Peyer's patch (tissue), 4 donors: Measurements from ENCODE around the gene ISCA2. TPM values are rescaled to one million over a fixed set of nuclear protein-coding genes. Genes with fewer than 3 reads are reported as not detected.

Experiments used
- DNase-seq, 3 donors: peaks; one replicate each; pipeline ENCODE4 v3.0.0-alpha.2; 2017 to 2019
- H3K27ac ChIP-seq, 4 donors: fragments of 200-600 bp; sonication (generic); one replicate each; pipeline ENCODE4 v1.5.1; 2016 to 2019
- H3K27me3 ChIP-seq, 2 donors: fragments of 200-600 bp; sonication (generic); one replicate each; pipeline ENCODE4 v1.5.1; 2019
- H3K36me3 ChIP-seq, 3 donors: fragments of 200-600 bp; sonication (generic); one replicate each; pipeline ENCODE4 v1.5.1; 2016 to 2019
- H3K4me1 ChIP-seq, 4 donors: fragments of 200-600 bp; sonication (generic); one replicate each; pipeline ENCODE4 v1.5.1; 2016 to 2019
- H3K4me3 ChIP-seq, 4 donors: fragments of 200-600 bp; sonication (generic); 1 replicate in 3 of 4; 2 replicates in 1 of 4; pipeline ENCODE4 v1.5.1; 2016 to 2019; ENCODE audit warnings: mild to moderate bottlenecking in 1 of 4
- H3K9me3 ChIP-seq, 4 donors: fragments of 200-600 bp; sonication (generic); one replicate each; pipeline ENCODE4 v1.5.1; 2016 to 2019; ENCODE audit warnings: mild to moderate bottlenecking in 1 of 4
- POLR2A ChIP-seq, 2 donors: fragments of 450-650 bp; IDR thresholded peaks; one replicate each; pipeline ENCODE4 v1.5.1; 2017; ENCODE audit warnings: antibody characterized with exemption in 2 of 2, mild to moderate bottlenecking in 2 of 2, moderate library complexity in 2 of 2
- total RNA-seq, 4 donors: library from RNA; depleted of rRNA; stranded (reverse); fragments of >200 nt; gene quantifications; one replicate each; pipeline ENCODE4 v1.1.0, GENCODE V29; 2016
- TF ChIP-seq, protein P1 (sequence below), 6 experiments: fragments of 450-650 bp in 4 of 6; fragments of 200-600 bp in 2 of 6; sonication (generic) in 1 of 6; IDR thresholded peaks; one replicate each; pipeline ENCODE4 v1.5.1; 2017 to 2019; ENCODE audit warnings: antibody characterized with exemption in 6 of 6, mild to moderate bottlenecking in 3 of 6, moderate library complexity in 1 of 6

ISCA2 gene
- total RNA-seq, 4 donors from 2014 or later = 11.6 to 18.2 (median 15.8) TPM

GRCh38 chr14:74476107-74476506 is 17.5 kb upstream of the ISCA2 start:
- Histone ChIP-seq H3K4me1 (no peaks in the 10 kb centered on the region), H3K36me3 (peaks cover 0 to 43% (median 0%) of the 10 kb centered on the region in 3 donors), H3K4me3 (no peak overlapping the region), H3K27ac (no peak overlapping the region), H3K27me3 (no peaks in the 10 kb centered on the region), H3K9me3 (no peaks in the 10 kb centered on the region)
- DNase-seq = no peak
- no peak for TF ChIP-seq POLR2A (IDR thresholded peaks at IDR 0.05)
- TF ChIP-seq, protein P1, sequence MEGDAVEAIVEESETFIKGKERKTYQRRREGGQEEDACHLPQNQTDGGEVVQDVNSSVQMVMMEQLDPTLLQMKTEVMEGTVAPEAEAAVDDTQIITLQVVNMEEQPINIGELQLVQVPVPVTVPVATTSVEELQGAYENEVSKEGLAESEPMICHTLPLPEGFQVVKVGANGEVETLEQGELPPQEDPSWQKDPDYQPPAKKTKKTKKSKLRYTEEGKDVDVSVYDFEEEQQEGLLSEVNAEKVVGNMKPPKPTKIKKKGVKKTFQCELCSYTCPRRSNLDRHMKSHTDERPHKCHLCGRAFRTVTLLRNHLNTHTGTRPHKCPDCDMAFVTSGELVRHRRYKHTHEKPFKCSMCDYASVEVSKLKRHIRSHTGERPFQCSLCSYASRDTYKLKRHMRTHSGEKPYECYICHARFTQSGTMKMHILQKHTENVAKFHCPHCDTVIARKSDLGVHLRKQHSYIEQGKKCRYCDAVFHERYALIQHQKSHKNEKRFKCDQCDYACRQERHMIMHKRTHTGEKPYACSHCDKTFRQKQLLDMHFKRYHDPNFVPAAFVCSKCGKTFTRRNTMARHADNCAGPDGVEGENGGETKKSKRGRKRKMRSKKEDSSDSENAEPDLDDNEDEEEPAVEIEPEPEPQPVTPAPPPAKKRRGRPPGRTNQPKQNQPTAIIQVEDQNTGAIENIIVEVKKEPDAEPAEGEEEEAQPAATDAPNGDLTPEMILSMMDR (IDR thresholded peaks at IDR 0.05) = no peak

DNA sequence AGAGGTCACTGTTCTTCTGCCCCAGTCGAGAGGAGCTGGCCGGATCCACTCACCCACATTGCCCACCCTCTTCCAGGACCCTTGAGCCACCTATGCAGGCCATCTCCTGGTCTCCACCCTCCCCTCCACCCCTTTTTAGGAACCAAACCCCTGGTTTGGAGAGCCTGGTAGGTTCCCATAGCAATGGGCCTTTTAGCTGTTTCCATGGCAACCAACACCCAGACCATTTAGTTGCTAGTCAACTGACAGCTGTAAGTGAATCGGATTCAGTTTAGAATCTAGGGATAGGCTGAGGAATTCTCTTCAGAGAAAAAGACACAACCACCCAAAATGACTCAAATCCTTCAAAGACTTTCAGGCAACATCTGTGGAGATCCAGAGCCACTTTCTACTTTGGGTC is 17.0 kb upstream of the ISCA2 start:
- DNase-seq = no peak
- H3K27ac ChIP-seq = no peak overlapping the region
- H3K27me3 ChIP-seq = no peaks in the 10 kb centered on the region
- no peak overlapping the region for H3K4me3 ChIP-seq
- TF ChIP-seq POLR2A (IDR thresholded peaks at IDR 0.05) = no peak
- TF ChIP-seq, protein P1 (IDR thresholded peaks at IDR 0.05) = no peak
- H3K4me1 ChIP-seq = no peaks in the 10 kb centered on the region
- H3K36me3 ChIP-seq = peaks cover 0 to 48% (median 0%) of the 10 kb centered on the region in 3 donors
- H3K9me3 ChIP-seq = no peaks in the 10 kb centered on the region

DNA sequence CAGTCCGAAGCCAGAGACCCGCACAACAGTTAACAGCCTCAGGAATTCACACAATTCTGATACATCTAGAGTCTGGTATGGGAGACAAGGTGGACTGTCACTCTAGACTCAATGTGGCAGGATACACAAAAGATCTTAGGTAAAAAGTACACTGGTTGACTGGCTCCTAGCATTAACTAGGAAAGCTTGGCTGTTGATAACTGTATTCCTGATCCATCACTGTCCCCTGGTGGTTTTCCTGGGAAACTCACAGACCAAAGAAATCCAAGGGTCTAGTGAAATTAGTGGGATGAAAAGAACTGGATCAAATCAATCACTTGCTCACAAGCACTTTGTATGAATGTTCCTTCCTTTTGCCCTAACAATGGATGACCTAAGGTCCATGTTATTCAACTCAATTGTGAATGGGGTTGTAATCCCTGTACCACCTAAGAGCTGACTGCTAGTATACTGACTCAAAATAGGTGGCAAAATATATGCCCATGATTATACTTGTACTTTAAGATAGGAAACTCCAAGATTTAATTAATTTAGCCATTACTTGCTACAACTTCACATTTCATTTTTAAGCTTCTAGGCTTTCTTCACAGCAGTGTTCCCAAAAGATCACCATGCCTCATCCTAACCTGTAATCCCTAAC is 14.4 kb upstream of the ISCA2 start:
- DNase-seq = no peak
- H3K27ac ChIP-seq = no peak overlapping the region
- no peaks in the 10 kb centered on the region for H3K9me3 ChIP-seq
- no peaks in the 10 kb centered on the region for H3K4me1 ChIP-seq
- no peak overlapping the region for H3K4me3 ChIP-seq
- peaks cover 0 to 63% (median 0%) of the 10 kb centered on the region in 3 donors for H3K36me3 ChIP-seq
- no peak for TF ChIP-seq POLR2A (IDR thresholded peaks at IDR 0.05)
- TF ChIP-seq, protein P1 (IDR thresholded peaks at IDR 0.05) = peak; percentile 30 to 64 (median 48)
- H3K27me3 ChIP-seq = no peaks in the 10 kb centered on the region

DNA sequence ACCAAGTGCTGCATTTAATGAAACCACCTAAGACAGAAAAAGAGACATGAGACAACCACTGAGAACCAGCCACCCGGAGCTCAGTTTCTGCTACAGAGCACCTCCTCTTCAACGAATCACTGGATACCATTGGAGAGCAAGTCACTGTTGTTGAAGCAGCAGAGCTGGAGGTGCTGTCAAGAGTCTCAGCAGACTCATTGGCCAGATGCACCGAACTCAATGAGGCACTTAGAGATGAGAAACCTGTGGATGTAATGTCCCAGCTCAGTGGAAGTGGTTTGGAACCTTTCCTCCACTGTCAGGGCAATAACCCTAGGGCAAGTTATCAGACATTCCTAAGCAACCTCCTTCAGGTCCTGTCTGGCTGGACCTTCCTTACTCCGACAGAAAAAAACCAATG is 13.5 kb upstream of the ISCA2 start:
- no peaks in the 10 kb centered on the region for H3K9me3 ChIP-seq
- H3K4me1 ChIP-seq = no peaks in the 10 kb centered on the region
- no peak overlapping the region for H3K27ac ChIP-seq
- TF ChIP-seq, protein P1 (IDR thresholded peaks at IDR 0.05) = no peak
- no peak for TF ChIP-seq POLR2A (IDR thresholded peaks at IDR 0.05)
- H3K4me3 ChIP-seq = no peak overlapping the region
- DNase-seq = no peak
- peaks cover 0 to 64% (median 0%) of the 10 kb centered on the region in 3 donors for H3K36me3 ChIP-seq
- no peaks in the 10 kb centered on the region for H3K27me3 ChIP-seq

- H3K4me3 ChIP-seq = no peak overlapping the region
- H3K4me1 ChIP-seq = peaks cover 0 to 11% (median 0%) of the 10 kb centered on the region in 4 donors
- no peaks in the 10 kb centered on the region for H3K9me3 ChIP-seq
- H3K27ac ChIP-seq = no peak overlapping the region
- no peak for TF ChIP-seq POLR2A (IDR thresholded peaks at IDR 0.05)
- TF ChIP-seq, protein P1 (IDR thresholded peaks at IDR 0.05) = no peak
- H3K36me3 ChIP-seq = peaks cover 0 to 65% (median 0%) of the 10 kb centered on the region in 3 donors
- no peaks in the 10 kb centered on the region for H3K27me3 ChIP-seq
- DNase-seq = no peak
These were observed 11.0 kb upstream of the ISCA2 start for GRCh38 chr14:74482571-74482970.
